Natural killer cell treated with Interleukin-12 subunit alpha and Interleukin-12 subunit beta and Interleukin-15 and Interleukin-18, amount 100 ng/mL, for 72 hours (primary cell): ENCODE data around the gene RMP24.

Source experiments
- ATAC-seq, 2 donors: fragments of 150-1000 bp; cut with Tn5 transposase in 1 of 2; sonication (Bioruptor Pico), chemical (Tn5 transposase) in 1 of 2; 2 replicates each; pipeline ENCODE4 v1.10.0; 2021
- DNase-seq: peaks from one replicate; pipeline ENCODE4 v3.0.0; 2022; ENCODE audit warnings: low spot score
- H3K27ac Mint-ChIP-seq, 2 donors: 1 replicate in 1 of 2; 2 replicates in 1 of 2; pipeline ENCODE4 v1.8.0; 2022; ENCODE audit warnings: mixed read lengths in 2 of 2, mild to moderate bottlenecking in 1 of 2, moderate library complexity in 1 of 2
- H3K27me3 Mint-ChIP-seq, 2 donors: 1 replicate in 1 of 2; 2 replicates in 1 of 2; pipeline ENCODE4 v1.8.0; 2022; ENCODE audit warnings: mixed read lengths in 2 of 2
- H3K36me3 Mint-ChIP-seq: one replicate; pipeline ENCODE4 v1.8.0; 2022; ENCODE audit warnings: mixed read lengths
- H3K4me1 Mint-ChIP-seq, 2 donors: 1 replicate in 1 of 2; 2 replicates in 1 of 2; pipeline ENCODE4 v1.8.0; 2022; ENCODE audit warnings: low read depth in 2 of 2, mixed read lengths in 2 of 2, mild to moderate bottlenecking in 1 of 2
- H3K4me3 Mint-ChIP-seq: one replicate; pipeline ENCODE4 v1.8.0; 2022; ENCODE audit warnings: mixed read lengths
- H3K9me3 Mint-ChIP-seq: 2 replicates; pipeline ENCODE4 v1.8.0; 2022; ENCODE audit warnings: mixed read lengths

The RMP24 gene

DNA sequence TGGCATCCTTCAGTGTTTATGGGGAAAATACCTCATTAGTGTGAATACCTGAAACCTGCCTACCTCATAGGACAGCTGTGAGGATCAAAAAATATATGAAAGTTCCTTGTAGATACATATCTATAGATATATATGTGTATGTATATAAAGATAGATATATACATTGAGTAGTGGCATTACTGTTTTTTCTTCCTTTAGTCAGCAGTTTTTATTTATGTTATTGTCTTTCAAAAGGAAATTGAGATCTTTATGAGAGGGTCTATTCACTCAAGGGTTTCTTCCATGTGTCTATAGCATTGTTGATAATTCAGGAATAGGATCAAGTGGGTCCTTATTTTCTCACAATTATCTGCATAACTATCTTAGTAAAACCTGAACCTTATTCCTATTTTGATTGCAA lies 6.6 kb downstream of the RMP24 start:
- ATAC-seq (no peak), DNase-seq (no peak)
- no peak overlapping the region for H3K4me3 Mint-ChIP-seq
- H3K36me3 Mint-ChIP-seq: peaks cover 36% of the 10 kb centered on the region
- peaks cover 16 to 17% of the 10 kb centered on the region in 2 donors for H3K4me1 Mint-ChIP-seq
- H3K27me3 Mint-ChIP-seq: no peaks in the 10 kb centered on the region
- H3K27ac Mint-ChIP-seq: no peak overlapping the region
- no peaks in the 10 kb centered on the region for H3K9me3 Mint-ChIP-seq

DNA sequence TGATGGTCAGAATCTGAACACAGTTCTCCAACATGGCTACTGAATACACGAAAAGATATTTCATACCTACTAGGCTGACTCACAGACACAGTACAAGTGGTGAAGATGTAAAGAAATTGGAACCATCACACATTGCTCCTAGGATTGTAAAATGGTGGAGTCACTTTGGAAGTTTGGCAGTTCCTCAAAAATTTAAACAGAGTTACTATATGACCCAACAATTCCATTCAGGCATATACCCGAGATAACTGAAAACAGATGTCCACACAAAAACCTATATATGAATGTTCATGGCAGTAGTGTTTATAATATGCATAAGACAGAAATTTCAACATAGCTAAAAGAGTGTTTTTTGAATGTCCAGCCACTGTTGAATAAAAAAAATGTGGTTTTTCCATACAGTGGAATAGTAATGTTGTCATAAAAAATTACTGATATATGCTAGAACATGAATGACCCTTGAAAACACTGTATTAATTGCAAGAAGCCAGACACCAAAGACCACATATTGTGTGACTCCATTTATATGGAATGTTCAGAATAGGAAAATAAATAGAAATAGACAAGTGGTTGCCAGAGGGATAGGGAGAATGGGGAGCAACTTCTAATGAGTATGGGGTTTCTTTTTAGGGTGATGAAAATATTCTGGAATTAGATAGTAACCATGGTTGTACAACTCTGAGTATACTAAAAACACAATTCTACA lies 10.1 kb downstream of the RMP24 start:
- H3K36me3 Mint-ChIP-seq: peaks cover 24% of the 10 kb centered on the region

DNA sequence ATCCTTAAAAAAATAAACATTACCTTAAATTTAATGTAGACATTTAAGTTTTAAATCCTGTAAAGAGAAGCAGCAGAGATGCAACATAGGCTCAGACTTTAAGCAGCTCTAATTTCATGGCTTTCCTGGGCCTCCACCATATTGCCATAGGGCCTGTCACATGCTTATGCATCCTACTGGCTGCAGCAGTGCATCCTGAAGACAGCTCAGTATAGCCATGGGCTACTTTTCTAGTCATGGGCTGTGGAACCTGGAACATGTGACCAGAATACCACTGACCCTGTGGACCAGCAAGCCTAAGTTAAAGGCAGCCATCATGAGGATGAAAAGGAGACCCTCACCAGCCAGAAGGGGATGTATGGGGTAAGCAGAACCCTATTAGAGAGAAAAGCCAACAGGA lies 10.7 kb downstream of the RMP24 start:
- ATAC-seq (no peak), DNase-seq (no peak)
- H3K4me1 Mint-ChIP-seq: peaks cover under 1 to 4% of the 10 kb centered on the region in 2 donors
- H3K9me3 Mint-ChIP-seq: no peaks in the 10 kb centered on the region
- H3K36me3 Mint-ChIP-seq: peaks cover 18% of the 10 kb centered on the region
- no peak overlapping the region for H3K27ac Mint-ChIP-seq
- H3K27me3 Mint-ChIP-seq: no peaks in the 10 kb centered on the region
- H3K4me3 Mint-ChIP-seq: no peak overlapping the region

More for the DNA sequence above, 10.1 kb downstream of the RMP24 start:
- H3K4me3 Mint-ChIP-seq: no peak overlapping the region
- DNase-seq (no peak), ATAC-seq (no peak)
- no peaks in the 10 kb centered on the region for H3K9me3 Mint-ChIP-seq
- no peak overlapping the region for H3K27ac Mint-ChIP-seq
- H3K4me1 Mint-ChIP-seq: peaks cover 6 to 9% of the 10 kb centered on the region in 2 donors
- H3K27me3 Mint-ChIP-seq: no peaks in the 10 kb centered on the region

DNA sequence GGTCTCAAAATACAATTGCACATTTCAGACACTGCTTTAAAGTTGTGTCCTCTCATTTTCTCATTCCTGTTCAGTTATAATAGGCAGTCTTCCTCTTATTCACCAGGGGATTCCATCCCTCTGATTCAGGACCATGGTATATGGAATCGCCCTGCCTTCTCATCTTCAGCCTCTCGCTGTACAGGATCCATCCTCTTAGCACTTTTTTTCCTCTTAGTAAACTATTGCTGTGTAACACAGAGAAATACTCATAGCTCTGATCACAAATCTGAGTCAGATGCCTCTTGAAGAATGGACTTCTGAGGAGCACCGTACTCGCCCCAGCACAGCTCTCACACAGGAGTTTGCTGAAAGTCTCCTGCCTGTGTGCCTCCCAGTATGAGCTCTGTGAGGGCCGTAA lies 11.3 kb downstream of the RMP24 start:
- ATAC-seq: no peak
- H3K4me3 Mint-ChIP-seq: no peak overlapping the region
- H3K27ac Mint-ChIP-seq: no peak overlapping the region
- peaks cover 0 to 4% of the 10 kb centered on the region in 2 donors for H3K4me1 Mint-ChIP-seq
- peaks cover 12% of the 10 kb centered on the region for H3K36me3 Mint-ChIP-seq
- H3K9me3 Mint-ChIP-seq: no peaks in the 10 kb centered on the region
- H3K27me3 Mint-ChIP-seq: no peaks in the 10 kb centered on the region
- no peak for DNase-seq

DNA sequence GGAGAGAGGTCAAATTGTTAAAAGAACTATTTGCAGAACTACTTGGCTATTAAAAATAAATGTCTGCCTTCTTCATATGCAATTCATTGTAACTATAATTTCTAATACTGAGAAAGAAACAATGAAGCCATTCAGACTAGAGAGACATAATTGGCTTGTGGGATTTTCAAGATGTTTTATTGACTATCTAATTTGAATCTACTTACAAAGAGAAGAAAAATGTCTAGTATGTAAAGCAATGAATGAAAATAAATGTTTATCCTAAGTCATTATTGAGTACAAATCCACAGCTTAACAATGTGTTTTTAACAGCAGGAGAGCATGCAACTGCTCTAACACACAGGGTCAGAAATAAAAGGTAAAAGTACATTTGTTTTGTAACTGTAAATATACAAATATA lies 19.2 kb downstream of the RMP24 start:
- ATAC-seq: no peak
- no peaks in the 10 kb centered on the region for H3K27me3 Mint-ChIP-seq
- H3K36me3 Mint-ChIP-seq: no peaks in the 10 kb centered on the region
- no peak for DNase-seq
- H3K4me3 Mint-ChIP-seq: no peak overlapping the region
- no peak overlapping the region for H3K27ac Mint-ChIP-seq
- no peaks in the 10 kb centered on the region for H3K9me3 Mint-ChIP-seq
- H3K4me1 Mint-ChIP-seq: no peaks in the 10 kb centered on the region

DNA sequence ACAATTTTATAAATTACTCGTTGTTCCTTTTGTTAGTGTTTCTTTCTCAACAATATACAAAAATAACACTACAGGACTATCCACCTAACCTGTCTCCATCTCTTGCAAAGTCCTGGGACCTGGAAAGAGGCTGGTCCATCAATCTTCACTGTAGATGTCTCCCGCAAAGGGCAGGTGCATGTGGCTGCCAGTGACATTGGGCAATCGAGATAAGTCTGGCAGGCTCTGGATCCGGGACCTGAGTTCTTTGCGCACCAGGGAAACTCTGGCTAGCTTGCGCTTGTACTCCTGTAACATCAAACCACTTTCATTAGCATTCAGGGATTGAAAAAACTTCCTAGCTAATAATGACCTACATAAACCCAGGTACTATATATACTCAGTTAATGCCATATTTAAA lies 20.5 kb downstream of the RMP24 start:
- ATAC-seq (no peak), DNase-seq (no peak)
- H3K4me1 Mint-ChIP-seq: no peaks in the 10 kb centered on the region
- no peaks in the 10 kb centered on the region for H3K27me3 Mint-ChIP-seq
- no peaks in the 10 kb centered on the region for H3K36me3 Mint-ChIP-seq
- H3K9me3 Mint-ChIP-seq: no peaks in the 10 kb centered on the region
- no peak overlapping the region for H3K4me3 Mint-ChIP-seq
- no peak overlapping the region for H3K27ac Mint-ChIP-seq

DNA sequence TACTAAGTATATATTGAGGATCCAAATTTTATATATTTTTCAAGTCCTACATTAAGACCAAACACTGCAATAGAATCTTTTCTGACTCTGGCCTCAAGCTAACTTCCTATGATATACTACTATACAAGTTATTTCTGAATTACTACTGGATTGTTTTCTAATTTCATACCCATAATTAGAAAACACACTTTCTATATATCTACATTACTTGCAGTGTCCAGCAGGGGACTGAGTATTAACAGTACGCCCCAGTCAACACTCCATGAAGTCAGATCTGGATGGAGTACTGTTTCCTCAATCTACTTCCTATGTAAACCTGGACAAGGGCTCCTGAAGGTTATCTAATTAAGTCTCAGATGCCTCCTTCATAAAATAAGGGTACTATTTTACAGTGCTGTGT lies 26.5 kb downstream of the RMP24 start:
- no peak for ATAC-seq
- H3K4me3 Mint-ChIP-seq: no peak overlapping the region

DNA sequence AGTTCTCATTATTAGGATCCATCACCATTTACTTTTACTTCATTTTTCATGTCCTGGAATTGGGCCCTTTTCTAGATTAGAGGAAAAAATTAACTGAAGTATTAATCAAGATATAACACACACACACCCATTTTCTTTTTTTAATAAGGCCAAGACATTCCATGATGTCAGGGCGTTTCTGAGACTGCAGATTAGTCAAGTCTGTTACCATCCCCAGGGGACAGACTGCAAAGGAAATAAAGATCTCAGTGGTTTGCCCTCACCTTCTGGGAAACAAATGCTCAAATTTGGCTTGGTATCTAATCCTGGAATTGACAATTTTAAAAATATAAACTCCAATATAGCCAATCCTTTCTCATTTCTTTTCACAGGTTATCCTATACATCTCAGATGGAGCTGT lies 27.4 kb downstream of the RMP24 start:
- no peaks in the 10 kb centered on the region for H3K36me3 Mint-ChIP-seq
- H3K9me3 Mint-ChIP-seq: no peaks in the 10 kb centered on the region
- no peak for ATAC-seq
- no peak for DNase-seq
- H3K4me3 Mint-ChIP-seq: no peak overlapping the region
- H3K27ac Mint-ChIP-seq: no peak overlapping the region
- no peaks in the 10 kb centered on the region for H3K27me3 Mint-ChIP-seq
- H3K4me1 Mint-ChIP-seq: peaks cover 0 to 12% of the 10 kb centered on the region in 2 donors

More for the DNA sequence above, 26.5 kb downstream of the RMP24 start:
- Mint-ChIP-seq H3K36me3 (no peaks in the 10 kb centered on the region), H3K27ac (no peak overlapping the region), H3K27me3 (no peaks in the 10 kb centered on the region), H3K9me3 (no peaks in the 10 kb centered on the region), H3K4me1 (peaks cover 0 to 12% of the 10 kb centered on the region in 2 donors)
- no peak for DNase-seq

DNA sequence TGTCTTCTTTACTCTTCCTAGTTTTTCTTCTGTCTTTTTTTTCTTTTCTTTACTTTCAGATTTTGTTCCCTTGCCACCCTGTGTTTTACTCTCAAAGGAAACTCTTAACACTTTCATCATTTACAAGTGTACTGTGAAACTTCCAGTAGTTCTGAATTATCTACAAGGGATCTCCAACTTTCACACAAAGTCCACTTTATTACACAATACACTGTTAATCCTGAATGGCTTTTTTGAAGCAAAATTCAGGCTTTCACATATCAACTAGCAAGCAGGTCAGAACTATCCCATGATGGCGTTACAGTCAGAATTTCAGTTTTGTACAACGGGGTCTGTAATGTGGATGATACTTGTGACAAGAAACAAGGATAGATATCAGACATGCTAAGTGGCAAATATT lies 34.5 kb downstream of the RMP24 start:
- Mint-ChIP-seq H3K4me3 (no peak overlapping the region), H3K36me3 (no peaks in the 10 kb centered on the region), H3K27ac (no peak overlapping the region), H3K27me3 (no peaks in the 10 kb centered on the region), H3K9me3 (no peaks in the 10 kb centered on the region), H3K4me1 (peaks cover 0 to 12% of the 10 kb centered on the region in 2 donors)
- DNase-seq: no peak
- ATAC-seq: no peak

DNA sequence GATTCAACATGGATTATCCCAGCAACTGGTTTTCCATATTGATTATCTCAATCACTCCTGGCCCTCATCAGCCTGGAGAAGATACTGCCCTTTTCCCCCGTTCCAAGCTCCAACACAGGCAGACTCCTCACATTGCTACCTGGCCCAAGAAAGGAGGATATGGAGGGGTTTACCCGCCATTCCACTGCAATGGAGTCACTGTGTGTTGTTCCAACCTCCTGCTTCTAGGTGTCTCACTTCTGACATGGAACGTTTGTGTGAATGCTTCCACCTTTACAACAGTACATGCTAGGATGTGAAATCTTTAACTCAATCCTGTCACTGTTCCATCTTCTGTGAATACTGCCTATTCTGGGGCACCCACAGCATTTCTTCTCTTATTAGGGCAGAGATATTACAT lies 36.7 kb downstream of the RMP24 start:
- no peak for DNase-seq
- no peak for ATAC-seq
- H3K27ac Mint-ChIP-seq: no peak overlapping the region
- H3K36me3 Mint-ChIP-seq: no peaks in the 10 kb centered on the region
- H3K9me3 Mint-ChIP-seq: no peaks in the 10 kb centered on the region
- H3K4me3 Mint-ChIP-seq: no peak overlapping the region
- no peaks in the 10 kb centered on the region for H3K4me1 Mint-ChIP-seq
- H3K27me3 Mint-ChIP-seq: no peaks in the 10 kb centered on the region

DNA sequence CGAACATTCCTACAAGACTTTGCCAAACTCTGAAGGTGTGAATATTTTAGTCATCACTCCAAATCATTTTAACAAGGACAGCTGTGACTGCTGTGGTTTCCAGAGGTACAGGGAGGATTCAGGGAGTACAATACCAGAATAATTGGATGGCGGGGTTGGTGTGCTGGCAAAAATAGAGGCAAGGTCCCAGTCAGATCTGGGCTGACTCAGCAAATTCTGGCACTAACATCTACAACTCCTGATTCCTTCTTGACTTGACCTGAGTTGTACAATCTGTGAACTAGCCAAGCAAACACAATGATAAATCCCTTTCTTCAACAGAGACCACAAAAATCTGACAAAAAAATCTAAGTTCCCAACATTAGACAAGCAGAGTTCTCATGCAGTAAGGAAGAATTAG lies 40.4 kb downstream of the RMP24 start:
- ATAC-seq: no peak
- Mint-ChIP-seq H3K4me1 (peaks cover 0 to 4% of the 10 kb centered on the region in 2 donors), H3K9me3 (no peaks in the 10 kb centered on the region), H3K27me3 (no peaks in the 10 kb centered on the region), H3K4me3 (no peak overlapping the region), H3K36me3 (no peaks in the 10 kb centered on the region), H3K27ac (no peak overlapping the region)
- DNase-seq: no peak

DNA sequence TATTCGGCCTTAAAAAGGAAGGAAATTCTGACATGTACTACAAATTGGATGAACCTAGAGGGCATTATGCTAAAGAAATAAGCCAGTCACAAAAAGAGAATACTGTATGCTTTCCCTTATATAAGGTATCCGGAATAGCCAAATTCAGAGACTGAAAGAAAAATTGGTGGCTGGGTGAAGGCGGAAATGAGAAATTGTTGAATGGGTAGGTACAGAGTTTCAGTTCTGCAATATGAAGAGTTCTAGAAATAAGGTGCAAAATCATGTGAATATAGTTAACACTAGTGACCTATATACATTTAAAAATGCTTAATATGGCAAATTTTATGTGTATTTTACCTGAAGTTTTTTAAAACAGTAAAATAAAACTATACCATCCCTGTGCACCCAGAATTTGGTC lies 43.1 kb downstream of the RMP24 start:
- Mint-ChIP-seq H3K9me3 (no peaks in the 10 kb centered on the region), H3K4me1 (peaks cover 0 to 4% of the 10 kb centered on the region in 2 donors), H3K36me3 (no peaks in the 10 kb centered on the region), H3K27me3 (no peaks in the 10 kb centered on the region), H3K27ac (no peak overlapping the region), H3K4me3 (no peak overlapping the region)
- ATAC-seq: no peak
- no peak for DNase-seq

DNA sequence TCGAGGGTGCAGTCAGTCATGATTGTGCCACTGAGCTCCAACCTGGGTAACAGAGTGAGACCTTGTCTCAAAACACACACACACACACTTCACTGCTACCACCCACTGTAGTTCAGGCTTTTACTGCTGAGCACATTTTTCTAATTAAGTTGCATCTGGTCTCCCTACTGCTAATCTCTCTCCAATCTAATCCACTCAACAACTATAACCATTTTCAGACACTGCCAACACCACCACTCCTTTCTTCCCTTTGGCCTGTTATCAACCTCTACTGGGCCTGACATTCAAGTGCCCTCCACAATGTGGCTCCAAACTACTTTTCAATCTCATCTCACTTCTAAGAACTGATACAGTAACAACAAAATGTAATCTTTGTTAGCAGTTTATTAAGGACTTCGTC lies 44.8 kb downstream of the RMP24 start:
- DNase-seq (no peak), ATAC-seq (no peak)
- Mint-ChIP-seq H3K4me3 (no peak overlapping the region), H3K4me1 (peaks cover 0 to 4% of the 10 kb centered on the region in 2 donors), H3K9me3 (no peaks in the 10 kb centered on the region), H3K27ac (no peak overlapping the region), H3K27me3 (no peaks in the 10 kb centered on the region), H3K36me3 (no peaks in the 10 kb centered on the region)

DNA sequence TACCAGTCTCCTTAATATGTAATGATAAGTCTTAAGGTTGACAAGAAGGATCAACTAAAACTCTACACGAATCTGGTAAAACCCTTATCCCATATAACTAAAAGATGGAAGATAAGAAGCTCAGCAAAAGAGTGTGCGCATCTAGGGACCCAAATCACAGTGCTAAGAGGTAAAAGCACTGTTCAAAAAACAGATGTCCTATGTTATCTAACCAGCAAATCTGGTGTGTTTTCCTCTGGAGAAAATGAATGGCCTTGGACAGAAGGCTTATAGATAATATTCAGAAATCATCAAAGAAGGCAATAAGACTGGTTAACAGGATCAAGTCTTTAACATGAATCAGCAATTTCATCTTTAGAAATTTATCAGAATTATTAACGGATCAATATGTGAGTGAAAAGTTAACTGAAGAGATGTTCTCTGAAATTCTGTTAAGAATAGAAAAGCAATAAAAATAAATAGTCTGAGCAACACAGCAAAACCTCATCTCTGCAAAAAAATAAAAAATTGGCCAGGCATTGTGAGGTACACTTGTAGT lies 47.8 kb downstream of the RMP24 start:
- no peak for DNase-seq
- peaks cover 0 to 4% of the 10 kb centered on the region in 2 donors for H3K4me1 Mint-ChIP-seq
- peaks cover 3% of the 10 kb centered on the region for H3K36me3 Mint-ChIP-seq

DNA sequence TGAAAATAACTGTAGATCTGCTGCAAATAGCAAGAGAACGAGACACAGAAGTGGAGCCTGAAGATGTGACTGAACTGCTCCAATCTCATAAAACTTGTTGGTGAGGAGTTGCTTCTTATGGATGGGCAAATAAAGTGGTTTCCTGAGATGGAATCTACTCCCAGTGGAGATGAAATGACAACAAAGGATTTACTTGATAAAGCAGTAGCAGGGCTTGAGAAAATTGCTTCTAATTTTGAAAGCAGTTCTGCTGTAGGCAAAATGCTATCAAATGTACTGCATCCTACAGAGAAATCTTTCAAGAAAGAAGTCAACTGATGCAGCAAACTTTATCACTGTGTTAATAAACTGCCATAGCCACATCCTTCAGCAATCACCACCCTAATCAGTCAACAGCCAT lies 50.9 kb downstream of the RMP24 start:
- DNase-seq: no peak
- Mint-ChIP-seq H3K36me3 (peaks cover 11% of the 10 kb centered on the region), H3K27me3 (no peaks in the 10 kb centered on the region), H3K27ac (no peak overlapping the region), H3K4me1 (no peaks in the 10 kb centered on the region), H3K9me3 (no peaks in the 10 kb centered on the region), H3K4me3 (no peak overlapping the region)
- ATAC-seq: no peak

More for the DNA sequence above, 47.8 kb downstream of the RMP24 start:
- Mint-ChIP-seq H3K27ac (no peak overlapping the region), H3K4me3 (no peak overlapping the region), H3K9me3 (no peaks in the 10 kb centered on the region), H3K27me3 (no peaks in the 10 kb centered on the region)
- ATAC-seq: no peak
